Raji (cell line): ENCODE data around the gene EGLN3.

Experiments used
- POLR2A ChIP-seq: IDR thresholded peaks from 2 replicates; pipeline ENCODE4 v1.6.1; 2011; ENCODE audit warnings: low read depth, low read length, control low read depth; ENCODE audit not compliant: insufficient read depth

EGLN3 gene

DNA sequence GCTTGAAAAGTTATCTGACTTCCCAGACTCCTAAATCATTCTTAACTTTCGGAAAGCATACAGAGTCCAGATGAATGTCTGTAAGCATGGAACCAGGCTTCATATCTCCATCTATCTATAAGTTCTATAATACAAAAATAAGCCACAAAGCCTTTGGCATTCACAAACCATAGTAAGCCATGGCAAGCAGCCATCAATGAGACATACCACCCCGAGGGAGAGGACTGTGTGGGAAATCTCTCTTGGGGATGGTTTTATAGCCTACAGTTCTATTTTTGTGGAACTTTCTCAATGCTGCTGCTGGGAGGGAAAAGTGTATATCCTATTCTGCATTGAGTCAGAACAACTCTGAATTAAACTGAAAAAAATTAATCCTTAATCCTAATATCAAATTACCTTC is 20.4 kb downstream of the EGLN3 start:
- TF ChIP-seq POLR2A = no peak

DNA sequence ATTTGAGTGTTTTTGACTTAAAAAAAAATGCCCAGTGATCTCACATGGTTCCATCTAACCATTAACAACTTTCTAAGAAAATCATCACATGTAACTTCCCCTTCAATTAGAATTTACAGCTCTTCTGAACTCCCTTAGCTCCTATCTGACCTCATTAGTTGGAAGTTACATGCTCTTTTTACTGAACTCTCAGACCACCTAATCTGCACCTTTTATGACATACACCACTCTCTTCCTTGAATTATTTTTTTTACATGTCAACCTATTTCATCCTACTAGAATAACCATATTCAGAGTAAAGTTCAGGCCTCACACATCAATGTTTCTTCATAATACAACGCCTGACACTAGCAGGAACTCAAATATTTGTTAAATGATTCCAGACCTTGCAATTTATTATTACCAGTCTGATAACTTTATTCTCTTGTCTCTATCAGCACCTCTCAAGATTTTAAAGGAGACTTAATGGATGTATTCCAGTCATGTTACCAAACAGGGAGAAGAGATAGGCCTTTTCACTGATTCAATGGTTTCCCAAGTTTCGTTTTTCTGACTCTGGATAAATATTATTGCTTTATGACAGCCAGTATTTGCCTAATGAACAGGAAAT is 21.0 kb downstream of the EGLN3 start:
- TF ChIP-seq POLR2A = no peak

DNA sequence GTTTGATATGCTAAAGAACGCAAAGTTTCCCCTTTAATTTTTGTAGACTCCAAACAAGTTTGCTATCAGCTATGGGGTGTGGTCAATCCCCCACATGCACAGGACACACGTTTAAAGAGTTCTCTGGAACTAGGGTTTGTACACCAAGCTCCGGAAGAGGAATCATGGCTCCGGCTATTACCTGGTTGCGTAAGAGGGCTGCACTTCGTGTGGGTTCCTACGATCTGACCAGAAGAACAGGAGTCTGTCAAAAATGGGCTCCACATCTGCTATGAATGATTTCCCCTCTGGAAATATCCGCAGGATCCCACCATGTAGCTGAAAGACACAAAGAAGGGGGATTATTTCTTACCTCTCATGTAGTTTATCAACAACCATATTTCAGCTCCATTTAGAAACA is 22.0 kb downstream of the EGLN3 start:
- no peak for TF ChIP-seq POLR2A

DNA sequence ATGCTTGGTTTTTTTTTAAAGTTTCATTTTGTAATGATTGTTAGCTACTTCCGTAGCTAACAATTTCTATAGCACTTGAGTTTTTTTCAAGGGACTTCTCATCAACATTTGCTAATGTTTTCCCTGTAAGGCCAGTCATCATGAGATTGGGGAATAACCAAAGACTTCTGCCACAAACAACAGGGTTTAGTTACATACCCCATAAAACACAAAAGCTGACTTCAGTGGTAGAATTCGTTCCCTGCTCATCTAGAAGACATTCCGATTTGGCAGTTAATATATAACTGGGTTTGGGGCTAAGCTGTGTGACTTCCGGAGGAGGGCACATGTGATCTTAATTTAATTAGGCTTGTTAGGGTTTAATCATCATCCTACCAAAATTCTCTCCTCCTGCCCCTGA is 22.9 kb downstream of the EGLN3 start:
- TF ChIP-seq POLR2A = no peak

GRCh38 chr14:33925946-33926345 is 24.9 kb downstream of the EGLN3 start:
- no peak for TF ChIP-seq POLR2A

DNA sequence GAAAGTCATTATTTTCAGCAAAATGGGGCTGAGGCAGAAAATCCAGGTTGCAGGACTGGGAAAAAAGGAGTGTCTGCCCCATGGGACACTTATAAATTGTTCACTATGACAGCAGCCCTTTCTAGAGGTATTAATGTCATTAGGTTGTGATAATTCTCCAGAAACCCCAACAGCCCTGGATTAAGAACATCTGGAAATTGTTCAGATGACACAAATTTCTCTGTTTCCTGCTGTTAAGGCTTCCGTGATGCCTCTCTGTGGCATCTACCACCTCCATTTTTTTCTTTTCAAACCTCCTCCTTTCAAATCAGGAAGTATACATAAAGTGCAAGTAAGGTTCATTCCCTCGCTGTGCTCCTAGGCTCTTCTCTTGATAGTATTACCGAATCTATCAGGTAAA is 25.6 kb downstream of the EGLN3 start:
- TF ChIP-seq POLR2A = no peak

GRCh38 chr14:33924566-33925100 is 26.2 kb downstream of the EGLN3 start:
- no peak for TF ChIP-seq POLR2A

DNA sequence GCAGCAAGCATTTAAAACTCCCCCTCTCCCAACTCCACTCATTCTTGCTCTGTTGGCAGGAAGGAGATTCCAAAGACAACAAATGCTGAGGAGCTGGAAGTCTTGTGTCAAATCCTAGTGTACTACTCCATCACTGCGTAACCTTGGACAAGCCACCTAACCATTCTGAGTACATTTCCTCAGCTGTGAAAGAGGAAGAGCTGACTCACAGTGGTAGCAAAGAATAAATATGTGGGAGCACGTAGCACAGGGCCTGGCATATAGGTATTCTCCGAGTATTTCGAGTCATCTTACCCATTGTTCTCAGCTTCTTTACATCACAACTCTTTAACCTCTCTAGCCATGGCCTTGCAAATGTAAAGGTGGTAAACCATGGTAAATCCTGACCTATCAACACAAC is 28.7 kb downstream of the EGLN3 start:
- TF ChIP-seq POLR2A = no peak

DNA sequence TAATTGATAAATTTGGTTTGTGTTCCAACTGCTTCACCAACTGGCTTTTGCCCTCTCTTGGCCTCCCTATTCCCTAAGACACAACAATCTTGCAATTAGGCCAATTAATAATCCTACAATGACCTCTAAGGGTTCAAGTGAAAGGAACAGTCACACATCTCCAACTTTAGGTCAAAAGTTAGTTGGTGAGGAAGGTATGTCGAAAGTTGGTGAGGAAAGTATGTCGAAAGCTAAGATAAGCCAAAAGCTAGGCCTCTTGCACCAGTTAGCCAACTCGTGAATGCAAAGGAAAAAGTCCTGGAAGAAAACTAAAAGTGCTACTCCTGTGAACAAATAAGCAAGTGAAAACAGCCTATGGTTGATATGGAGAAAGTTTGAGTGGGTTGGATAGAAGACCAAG is 32.6 kb downstream of the EGLN3 start:
- no peak for TF ChIP-seq POLR2A

DNA sequence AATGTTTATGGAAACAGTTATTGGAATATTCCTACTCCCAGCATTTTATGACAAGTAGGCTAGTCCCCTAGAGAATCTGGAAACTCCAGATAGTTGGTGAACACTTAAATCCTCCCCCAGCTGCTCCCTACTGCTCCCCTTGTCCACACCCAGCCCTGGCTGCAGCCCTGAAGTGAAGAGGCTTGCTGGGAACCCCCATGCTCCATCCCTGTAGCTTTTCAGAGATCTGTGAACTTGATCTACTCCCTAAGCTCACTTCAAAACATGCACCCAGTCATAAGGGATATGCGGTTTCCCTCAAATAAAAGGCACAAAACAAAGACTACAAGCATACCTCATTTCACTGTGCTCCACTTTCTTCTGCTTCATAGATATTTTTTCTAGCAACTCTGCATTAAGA is 33.2 kb downstream of the EGLN3 start:
- no peak for TF ChIP-seq POLR2A

DNA sequence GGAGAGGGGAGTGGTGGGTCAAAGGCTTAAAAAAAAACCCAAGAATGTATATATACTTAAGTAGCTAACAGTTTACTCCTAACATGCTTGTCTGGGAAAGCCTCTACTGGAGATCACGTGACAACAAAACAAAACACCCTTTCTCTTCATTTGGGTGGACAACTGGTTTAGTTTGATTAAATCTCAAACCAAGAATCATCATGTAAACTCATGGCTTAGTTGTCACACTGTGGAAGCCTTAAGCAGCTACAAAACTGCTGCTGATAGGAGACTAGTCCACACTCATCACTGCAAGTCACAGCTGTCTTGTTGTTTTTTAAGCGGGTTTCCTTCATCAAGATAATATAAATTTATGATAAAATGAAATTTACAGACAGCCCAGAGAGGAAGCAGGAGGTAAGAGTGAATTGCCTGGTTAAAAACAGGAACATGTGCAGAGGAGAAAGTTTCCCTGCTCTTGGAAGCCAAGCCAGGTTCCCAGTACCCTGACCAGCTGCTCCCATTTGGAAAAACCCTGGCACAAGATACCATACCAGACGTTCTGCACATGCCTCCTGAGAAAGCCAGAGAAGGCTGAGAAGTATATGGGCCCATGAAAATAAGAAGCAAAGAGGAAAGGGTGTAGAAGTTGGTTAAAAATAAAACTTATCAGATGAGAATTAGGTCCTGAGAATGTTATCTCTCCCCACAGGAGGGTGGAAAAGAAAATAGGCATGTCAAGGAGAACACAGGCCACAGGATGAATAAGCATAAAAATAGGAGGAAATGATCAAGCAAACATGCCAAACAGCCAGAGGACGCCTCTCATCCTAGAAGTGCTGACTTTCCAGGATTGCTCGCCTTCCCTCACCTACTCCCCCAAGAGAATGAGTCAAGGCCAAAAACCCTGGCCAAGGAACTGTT is 34.0 kb downstream of the EGLN3 start:
- TF ChIP-seq POLR2A = no peak

- TF ChIP-seq POLR2A = no peak
Measured at GRCh38 chr14:33915682-33916081, 35.2 kb downstream of the EGLN3 start.

GRCh38 chr14:33914676-33915516 is 36.0 kb downstream of the EGLN3 start:
- no peak for TF ChIP-seq POLR2A

GRCh38 chr14:33911046-33911445 is 39.8 kb downstream of the EGLN3 start:
- TF ChIP-seq POLR2A = no peak

DNA sequence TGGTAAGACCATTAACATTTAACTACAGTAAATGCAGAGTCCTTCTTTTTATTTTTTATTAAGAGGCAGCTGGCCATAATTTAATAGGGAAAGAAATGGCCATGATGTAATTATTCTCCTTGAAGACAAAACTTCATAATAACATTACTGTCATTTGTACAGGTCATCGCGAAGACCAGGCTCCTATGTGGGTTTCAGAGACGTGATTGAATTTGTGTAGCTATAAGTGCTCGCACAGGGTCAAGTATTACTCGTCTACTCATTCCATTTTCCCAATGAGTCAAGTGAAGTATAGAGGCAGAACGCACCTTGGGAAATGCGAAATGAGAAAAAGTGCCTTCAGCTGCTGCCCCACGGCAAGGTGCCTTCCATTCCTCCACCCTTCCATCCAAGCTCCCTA is 40.4 kb downstream of the EGLN3 start:
- TF ChIP-seq POLR2A = no peak
